Sciatic nerve (tissue), 2 donors: ENCODE results near the gene PCSK2. TPM values are rescaled to one million over a fixed set of nuclear protein-coding genes. Genes with fewer than 3 reads are reported as not detected.

Experiments used
- ATAC-seq: fragments of 200-7000 bp; cut with Tn5 transposase; one replicate; pipeline ENCODE4 v1.9.1; 2020; ENCODE audit warnings: mild to moderate bottlenecking, moderate library complexity
- DNase-seq: peaks from one replicate; pipeline ENCODE4 v3.0.0-alpha.2; 2020; ENCODE audit warnings: low spot score
- intact Hi-C: fragments of 100-400 bp; cut with DNase I; formaldehyde crosslinking; loops from one replicate; pipeline ENCODE4 v1.14.2; 2022
- total RNA-seq: library from RNA; stranded (reverse); fragmentation: NEBNext Ultra II Directional; extraction: Animal tissue kit (Norgen Biotek cat#: 25700); gene quantifications from one replicate; pipeline ENCODE4 v1.2.1, GENCODE V29; 2021
- donor health status: DM: no; HTN: no; CAD: no.
- donor health status: DM: no; HTN: no; CAD: no.

Gene PCSK2
- total RNA-seq, 1 donor from 2014 or later, result 18.3 TPM

DNA sequence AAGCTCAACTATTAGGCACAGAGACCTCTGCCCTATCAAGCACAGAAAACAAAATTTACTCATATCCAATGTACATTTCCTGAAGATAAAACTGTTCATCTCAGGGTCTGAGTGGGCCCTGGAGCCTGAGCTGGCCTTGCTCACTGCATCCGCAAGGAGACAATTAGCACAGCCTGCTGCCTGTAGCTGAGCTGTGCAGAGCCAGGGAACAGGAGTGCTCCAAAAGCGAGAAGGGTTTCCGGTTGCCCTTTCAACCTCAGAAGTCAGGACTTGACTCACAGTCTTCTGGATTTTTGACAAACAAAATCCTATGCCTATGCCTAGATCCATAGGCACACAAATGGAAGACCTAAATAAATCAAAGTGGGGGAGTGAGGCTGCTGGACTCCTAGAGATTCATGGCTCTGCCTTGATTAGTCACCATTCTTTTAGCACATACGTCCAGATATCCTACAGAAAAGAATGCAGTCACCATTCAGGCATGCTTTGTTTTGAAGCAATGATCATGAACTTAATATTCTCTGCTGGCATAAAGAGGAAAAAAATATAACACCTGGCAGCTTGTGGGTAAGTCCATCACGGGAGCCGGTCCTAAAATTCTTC is 230.8 kb downstream of the PCSK2 start:
- intact Hi-C loops, result no loop called here
- no peak for DNase-seq
- no peak for ATAC-seq

DNA sequence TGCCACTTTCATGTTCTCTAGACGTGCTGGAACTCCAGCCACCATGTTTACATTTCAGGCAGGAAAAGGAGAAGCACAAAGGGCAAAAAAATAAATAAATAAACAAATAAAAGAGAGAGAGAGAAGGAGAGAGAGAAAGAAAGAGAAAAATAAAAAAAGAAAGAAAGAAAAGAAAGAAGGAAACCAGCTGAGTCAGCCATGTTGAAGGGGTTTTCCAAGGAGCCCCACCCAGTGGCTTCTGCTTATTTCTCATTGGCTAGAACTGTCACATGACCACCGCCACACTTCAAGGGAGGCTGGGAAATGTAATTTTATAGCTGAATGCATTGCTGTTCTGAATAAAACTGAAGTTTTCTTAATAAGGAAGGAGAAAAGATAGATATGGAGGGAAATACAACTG is 233.3 kb downstream of the PCSK2 start:
- DNase-seq (no peak), ATAC-seq (no peak)
- intact Hi-C loops, result no loop called here

DNA sequence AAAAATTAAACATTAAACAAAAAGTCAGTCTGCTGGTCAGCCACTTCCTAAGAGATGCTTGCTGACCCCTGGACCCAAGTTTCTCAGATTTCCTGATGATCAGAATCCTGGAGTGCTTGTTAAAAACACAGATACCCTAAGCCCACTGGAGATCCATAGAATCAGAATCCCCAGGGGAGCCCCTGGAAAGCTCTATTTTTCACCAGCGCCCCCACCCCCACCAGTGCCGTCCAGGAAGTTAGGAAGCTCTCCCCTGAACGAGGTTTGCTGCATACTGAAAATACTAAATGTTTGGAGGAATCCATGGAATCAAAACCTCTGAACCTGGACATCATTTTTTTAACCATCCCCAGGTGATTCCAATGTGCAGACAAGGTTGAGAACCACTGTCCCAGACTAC is 235.1 kb downstream of the PCSK2 start:
- DNase-seq (no peak), ATAC-seq (no peak)
- intact Hi-C loops, result no loop called here

DNA sequence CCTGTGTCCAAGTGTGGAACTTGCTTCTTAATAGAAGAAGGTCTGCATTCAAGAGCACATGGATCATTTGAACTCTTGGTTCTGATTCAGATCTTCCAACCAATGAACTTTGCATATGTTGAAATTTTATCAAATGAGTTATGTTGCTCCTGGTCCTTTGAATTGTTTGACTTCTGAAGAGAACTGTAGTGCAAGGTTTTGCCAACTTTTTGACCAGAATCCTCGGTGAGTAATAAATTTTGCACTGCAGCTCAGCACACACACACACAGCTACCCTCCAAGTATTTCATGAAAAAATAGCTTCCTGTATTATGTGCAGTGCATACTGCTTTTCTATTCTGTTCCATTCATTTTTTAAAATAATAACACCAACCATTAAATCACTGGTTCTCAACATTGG is 236.9 kb downstream of the PCSK2 start:
- no peak for ATAC-seq
- DNase-seq, result no peak
- intact Hi-C loops, result no loop called here

DNA sequence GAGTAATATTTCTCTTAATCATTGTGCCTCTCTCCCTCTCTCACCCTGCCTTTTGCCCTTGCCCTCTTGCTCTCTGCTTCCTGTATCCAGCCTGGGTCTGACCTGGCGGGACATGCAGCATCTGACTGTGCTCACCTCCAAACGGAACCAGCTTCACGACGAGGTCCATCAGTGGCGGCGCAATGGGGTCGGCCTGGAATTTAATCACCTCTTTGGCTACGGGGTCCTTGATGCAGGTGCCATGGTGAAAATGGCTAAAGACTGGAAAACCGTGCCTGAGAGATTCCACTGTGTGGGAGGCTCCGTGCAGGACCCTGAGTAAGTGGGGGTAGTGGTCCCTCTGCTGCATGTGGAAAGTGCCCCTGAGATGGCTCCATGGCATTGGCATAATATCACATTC is 238.4 kb downstream of the PCSK2 start:
- DNase-seq, result no peak
- intact Hi-C loops, result no loop called here
- no peak for ATAC-seq

DNA sequence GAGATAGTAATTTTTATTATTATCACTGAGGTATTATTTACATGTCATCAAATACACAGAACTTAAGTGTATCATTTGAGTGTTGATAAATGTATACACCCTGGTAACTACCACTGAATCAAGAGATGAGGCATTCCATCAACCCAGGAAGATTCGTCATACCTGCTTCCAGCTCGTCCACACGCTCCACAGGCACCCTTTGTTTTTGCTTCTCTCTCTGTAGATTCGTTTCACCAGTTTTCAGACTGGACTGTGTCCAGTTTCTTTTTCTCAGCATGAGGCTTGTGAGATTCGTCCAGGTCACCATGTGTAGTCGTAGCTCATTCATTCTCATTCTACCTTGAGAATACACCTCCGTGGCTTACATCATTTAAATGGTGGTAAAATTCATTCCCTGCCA is 239.8 kb downstream of the PCSK2 start:
- ATAC-seq, result no peak
- DNase-seq, result no peak
- intact Hi-C loops, result no loop called here

DNA sequence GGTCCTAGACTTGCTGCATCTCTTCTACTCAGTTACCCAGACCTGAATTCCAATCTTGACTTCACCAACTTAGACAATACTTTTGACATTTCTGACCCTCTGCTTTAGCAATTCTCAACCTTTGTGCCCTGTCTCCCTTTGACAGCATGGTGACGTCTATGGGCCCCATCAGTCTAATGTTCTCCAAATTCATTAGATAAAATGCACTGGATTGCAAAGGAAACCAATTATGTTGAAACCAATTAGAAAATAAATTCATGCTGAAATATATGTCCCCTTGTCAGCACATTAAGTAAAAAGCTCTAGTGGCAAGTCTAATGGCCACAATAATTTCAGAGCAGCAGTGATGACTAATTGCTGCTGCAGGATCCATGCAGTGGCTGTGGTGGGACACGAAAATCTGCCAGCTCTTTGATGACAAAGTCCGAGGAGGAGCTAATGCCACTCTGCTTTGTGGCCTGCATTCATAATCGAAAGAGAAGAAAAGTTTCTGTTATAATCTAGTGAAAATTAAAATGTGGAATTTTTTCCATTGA is 240.3 kb downstream of the PCSK2 start:
- ATAC-seq, result no peak
- intact Hi-C loops, result no loop called here
- no peak for DNase-seq

DNA sequence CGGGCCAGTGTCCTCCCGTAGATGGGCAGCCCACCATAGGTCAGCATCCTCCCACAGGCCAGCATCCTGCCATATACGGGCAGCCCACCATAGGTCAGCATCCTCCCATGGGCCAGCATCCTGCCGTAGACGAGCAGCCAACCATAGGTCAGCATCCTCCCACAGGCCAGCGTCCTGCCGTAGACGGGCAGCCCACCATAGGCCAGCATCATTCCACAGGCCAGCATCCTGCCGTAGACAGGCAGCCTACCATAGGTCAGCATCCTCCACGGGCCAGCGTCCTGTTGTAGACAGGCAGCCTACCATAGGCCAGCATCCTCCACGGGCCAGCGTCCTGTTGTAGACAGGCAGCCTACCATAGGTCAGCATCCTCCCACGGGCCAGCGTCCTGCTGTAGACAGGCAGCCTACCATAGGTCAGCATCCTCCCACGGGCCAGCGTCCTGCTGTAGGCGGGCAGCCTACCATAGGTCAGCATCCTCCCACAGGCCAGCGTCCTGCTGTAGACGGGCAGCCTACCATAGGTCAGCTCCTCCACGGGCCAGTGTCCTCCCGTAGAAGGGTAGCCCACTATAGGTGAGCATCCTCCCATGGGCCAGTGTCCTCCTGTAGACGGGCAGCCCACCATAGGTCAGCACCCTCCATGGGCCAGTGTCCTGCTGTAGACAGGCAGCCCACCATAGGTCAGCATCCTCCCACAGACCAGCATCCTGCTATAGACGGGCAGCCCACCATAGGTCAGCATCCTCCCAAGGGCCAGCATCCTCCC is 241.4 kb downstream of the PCSK2 start:
- no peak for DNase-seq
- intact Hi-C loops, result no loop called here
- no peak for ATAC-seq

DNA sequence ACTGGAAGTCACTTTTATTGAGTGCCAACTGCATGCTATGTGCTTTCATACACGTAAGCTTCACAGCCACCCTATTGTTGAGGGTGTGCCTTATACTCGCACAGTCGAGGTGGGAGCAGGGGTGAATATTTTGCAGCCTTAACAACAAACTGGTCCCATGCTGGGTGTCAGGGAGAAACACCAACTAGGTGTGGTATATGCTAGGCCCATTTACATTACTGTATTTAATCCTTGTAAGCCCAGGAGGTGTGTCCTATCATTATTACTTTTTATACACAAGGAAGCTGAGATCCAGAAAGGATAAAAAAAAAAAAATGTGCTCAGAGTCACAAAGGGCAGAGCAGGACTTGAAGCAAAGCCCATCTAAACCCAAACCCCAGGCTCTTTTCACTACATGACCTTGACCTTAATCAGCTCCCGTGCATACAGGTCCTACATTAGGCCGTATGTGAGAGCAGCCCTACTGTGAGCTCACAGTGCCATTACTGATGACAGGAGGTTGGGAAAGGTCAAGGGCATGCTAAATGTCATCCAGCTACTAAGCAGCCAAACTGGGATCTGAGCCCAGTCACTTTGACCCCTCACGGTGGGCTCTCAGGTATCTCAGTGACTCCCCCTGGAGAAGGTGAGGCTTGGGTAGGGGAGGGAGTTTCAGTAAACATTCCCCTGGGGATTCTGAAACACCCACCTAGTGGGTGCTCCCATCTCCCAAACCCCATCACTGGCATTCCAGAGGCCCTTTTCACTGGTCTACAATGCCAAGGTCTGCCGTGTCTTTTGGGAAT is 242.6 kb downstream of the PCSK2 start:
- ATAC-seq, result no peak
- DNase-seq, result no peak
- intact Hi-C loops, result no loop called here

DNA sequence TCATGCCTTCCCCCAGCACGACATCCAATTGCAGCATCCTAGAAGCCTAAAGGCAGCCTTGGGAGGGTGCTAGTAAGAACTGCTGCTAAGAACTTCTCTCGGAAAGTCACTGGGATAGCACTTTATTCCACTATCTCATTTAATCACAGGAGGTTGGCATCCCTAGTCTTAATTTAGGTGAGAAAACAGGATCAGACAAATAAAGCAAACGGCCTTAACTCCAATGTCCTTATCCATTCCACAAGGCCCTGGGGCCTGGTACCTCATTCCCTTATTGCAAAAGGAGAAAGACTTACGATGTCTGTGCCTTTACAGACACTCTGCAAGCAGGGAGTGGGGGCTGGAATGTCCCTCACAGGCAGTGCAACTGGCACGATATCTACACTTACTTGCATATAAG is 243.7 kb downstream of the PCSK2 start:
- intact Hi-C loops, result no loop called here
- no peak for ATAC-seq
- no peak for DNase-seq

DNA sequence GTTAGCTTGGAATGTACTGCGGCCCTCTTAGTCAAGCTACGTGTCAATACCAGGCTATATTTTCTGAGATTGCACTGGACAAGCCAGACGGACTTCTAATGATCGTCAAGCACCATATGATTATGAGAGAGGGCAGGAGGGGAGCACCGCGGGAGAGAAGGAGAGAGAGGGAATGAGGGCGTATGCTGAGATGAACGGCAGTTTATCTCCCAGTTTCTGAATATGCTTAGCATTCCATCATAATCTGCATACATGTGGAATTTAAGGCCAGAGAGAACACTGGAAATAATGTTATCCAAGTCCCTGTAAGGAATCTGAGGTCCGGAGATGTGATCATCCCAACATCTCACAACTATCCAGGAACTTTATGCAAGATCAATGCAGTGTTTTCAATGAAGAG is 244.1 kb downstream of the PCSK2 start:
- DNase-seq (no peak), ATAC-seq (no peak)
- intact Hi-C loops, result no loop called here

DNA sequence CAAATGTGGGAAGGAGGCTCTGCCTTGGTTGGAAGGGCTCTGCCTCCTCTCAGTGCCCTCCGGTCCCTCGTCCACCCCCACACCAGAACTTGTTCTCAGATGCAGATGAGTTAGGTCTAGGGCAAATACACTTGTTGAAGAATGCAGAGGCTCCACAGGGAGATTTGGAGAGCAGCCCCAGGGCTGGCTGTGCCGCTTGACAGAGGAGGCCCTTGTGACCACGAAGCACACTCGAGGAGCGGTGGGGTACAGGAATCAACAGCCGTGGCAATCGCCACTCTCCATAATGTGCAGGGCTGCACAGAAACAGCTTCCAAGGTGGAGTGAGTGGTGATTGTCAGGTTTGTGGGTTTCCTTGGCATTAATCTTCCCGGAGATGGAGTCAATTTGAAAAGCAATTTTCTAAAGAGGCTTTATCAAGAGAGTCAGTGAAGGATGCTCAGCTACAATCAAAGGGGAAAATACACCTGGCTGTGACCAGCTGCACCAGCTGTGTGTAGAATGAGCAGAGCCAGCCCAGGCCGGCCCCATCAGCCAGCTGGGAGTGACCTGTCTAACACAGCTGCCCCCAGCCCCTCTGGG is 244.9 kb downstream of the PCSK2 start:
- no peak for ATAC-seq
- intact Hi-C loops, result no loop called here
- no peak for DNase-seq

DNA sequence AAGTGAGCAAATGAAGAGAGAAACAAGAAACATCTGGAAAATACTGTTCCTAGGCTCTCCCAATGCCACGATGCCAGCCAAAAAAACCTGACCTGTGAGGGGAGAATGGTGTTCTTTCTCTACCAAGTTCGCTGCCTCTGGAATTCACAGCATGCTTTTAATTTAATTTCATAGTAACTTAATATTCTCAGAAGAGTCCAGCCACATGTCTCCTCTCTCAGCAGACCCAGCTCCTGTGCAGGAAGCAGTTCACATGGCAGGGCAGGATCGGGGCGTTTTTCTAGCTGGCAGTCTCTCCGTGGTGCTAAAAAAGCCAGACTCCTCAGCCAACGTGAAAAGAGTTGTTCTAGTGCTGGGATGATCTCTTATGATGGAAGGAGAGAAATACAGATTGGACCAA is 246.8 kb downstream of the PCSK2 start:
- intact Hi-C loops, result no loop called here
- ATAC-seq (no peak), DNase-seq (no peak)

DNA sequence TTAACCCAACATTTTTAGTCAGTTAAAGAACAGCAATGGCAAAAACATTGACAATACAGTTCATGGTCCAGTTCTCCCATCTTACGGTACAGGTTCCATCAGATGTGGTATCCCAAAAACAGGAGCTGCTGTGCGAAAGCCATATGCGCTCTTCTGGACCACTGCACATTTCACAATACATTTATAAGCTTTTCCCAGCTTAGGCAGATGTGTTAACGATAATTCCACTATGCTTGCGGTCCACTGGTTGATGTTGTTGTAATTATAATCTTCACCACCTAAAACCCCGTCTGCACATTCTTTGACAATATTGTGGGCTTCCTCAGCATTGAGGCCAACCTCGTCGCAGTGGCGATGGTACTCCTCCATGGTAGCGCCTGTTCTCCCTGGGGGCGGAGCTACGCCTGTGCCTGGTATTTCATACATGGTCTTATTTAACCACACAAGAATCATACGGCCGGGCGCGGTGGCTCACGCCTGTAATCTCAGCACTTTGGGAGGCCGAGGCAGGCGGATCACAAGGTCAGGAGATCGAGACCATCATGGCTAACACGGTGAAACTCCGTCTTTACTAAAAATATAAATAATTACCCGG is 252.3 kb downstream of the PCSK2 start:
- intact Hi-C loops, result no loop called here
- DNase-seq (no peak), ATAC-seq (no peak)

DNA sequence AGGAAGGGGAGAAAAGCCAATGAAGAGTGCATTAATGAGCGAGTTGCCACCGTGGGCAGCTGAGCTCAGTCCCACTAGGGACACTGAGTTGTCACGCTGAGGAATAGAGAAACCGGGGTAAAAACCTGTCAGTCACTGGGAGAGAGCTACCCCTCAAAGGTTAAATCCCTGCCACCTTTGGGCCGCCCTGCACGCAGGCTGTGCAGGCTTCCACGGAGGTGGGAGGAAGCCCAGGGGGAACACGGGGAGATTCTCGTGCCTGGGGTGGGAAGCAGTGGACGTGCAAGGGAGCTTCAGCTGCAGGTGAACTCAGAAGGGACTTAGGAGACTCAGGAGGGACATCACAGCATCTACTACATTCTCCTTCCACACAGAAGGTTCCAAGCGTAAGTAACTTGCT is 253.9 kb downstream of the PCSK2 start:
- ATAC-seq, result no peak
- intact Hi-C loops, result no loop called here

DNA sequence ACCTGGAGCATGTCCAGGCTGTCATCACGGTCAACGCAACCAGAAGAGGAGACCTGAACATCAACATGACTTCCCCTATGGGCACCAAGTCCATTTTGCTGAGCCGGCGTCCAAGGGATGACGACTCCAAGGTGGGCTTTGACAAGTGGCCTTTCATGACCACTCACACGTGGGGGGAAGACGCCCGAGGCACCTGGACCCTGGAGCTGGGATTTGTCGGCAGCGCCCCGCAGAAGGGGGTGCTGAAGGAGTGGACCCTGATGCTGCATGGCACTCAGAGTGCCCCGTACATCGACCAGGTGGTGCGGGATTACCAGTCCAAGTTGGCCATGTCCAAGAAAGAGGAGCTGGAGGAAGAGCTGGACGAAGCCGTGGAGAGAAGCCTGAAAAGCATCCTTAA is 254.8 kb downstream of the PCSK2 start:
- DNase-seq, result no peak
- no peak for ATAC-seq
- intact Hi-C loops, result no loop called here

More for the DNA sequence above, 253.9 kb downstream of the PCSK2 start:
- no peak for DNase-seq

DNA sequence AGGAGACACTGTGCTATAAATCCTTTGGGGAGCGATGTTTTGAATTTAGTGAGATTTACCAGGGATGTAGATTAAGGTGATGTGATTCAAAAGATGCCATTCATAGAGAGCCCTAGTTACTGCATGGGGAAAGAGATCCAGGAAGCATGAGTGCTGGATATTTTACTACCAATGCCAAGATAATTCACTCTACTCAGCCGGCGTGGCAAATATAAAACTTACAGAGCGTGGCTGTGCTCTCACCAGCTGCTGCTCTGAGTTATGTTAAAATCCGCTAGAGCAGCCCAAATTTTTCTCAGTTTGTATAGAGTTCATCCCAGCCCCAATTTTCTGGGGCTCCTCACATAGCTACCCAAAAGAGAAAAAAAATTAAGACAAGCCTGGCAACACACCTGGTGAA is 255.7 kb downstream of the PCSK2 start:
- intact Hi-C loops, result no loop called here
- no peak for ATAC-seq
- DNase-seq, result no peak

DNA sequence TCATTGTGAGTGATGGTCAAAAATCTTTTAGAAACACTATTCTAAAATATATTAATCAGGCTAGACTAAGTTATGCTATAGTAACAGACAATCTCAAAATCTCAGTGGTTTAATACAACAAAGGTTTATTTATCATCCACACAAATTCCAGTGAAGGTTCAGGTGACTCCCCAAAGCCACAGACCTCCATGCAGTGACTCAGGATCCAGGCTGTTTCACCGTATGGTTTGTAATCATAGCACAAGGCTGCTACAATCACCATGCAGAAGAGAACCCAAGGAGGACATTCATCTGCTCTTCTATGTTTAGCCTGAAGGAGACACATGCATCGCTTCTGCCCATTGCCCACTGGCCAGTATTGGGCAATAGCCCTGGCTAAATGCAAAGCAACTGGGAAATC is 258.2 kb downstream of the PCSK2 start:
- ATAC-seq (no peak), DNase-seq (no peak)
- intact Hi-C loops, result no loop called here

DNA sequence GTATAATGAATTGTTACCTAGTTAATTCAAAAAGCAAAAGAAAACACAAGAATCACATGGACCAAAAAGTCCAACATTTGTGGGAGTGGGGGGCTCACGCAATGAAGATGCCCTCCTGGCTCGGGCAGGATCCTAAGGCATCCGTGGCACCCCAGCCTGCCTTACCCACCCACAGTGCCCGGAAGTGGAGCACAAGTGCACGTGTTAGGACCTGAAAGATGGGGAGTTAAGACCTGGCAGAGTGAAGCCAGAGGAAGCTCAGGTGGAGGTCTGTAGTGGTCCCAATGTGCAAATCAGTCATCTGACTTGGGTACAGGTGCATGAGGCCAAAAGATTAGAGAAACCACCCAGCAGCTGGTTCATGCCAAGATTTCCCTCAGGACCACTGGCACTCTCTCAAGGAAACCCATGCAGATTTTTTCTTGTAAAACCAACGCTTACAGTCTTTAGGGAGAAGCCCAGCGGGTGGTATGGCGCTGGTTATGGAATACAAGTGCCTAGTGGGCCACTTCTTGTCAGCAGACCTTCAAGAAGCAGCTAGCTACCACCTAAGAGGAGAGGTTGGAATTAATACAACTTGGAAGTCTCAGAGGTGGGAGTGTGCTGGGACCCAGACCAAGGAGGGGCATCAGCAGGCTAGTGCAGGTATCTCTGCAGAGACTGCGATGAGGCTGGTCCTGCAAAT is 262.2 kb downstream of the PCSK2 start:
- no peak for ATAC-seq
- intact Hi-C loops, result no loop called here
- no peak for DNase-seq
